ENCODE data around the gene TIMMDC1. TPM values are rescaled to one million over a fixed set of nuclear protein-coding genes. Genes with fewer than 3 reads are reported as not detected.

The TIMMDC1 gene
- total RNA-seq, 1 experiment from 2014 or later = 73.8 TPM

DNA sequence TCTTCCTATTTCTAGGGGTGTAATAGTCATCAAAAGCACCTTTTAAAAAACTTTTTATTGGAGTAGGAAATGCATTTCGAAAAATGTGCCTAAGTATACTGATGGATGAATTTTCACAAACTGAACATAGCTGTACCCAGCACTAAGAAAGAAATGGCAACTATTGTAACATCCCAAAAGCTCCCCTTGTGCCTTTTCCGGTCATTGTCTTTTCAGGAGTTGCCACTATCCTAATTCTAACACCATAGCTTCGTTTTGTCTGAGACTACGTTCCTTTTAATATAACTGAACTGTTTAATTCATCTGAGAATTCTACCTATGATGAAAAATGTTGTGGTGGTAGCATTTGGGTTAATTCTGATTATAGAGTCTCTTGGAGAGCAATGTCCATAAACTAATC is 1.9 kb downstream of the TIMMDC1 start:
- peak overlapping the region; percentile 99 for H3K4me3 ChIP-seq

DNA sequence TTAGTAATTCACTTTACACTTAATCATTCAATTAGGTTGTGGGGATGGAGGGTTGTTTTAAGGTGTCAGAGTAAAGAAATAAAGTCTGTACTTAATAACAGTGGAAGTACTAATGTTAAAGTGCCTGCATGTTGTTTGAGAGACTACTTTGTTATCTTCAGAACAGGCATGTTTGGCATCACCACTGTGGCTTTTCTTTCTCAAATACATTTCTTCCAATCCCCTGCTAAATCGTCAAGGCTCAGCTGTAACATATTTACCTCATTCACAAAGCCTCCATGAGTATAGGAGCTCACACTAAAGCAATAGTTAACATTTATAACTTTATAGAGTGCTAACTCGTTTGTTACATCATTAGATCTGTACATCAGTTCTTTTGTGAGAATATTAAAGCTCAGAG is 2.6 kb downstream of the TIMMDC1 start:
- Histone ChIP-seq H3K36me3 (peaks cover 36% of the 10 kb centered on the region), H3K27me3 (no peaks in the 10 kb centered on the region), H3K4me3 (no peak overlapping the region), H3K9me3 (no peaks in the 10 kb centered on the region)
- no peak for DNase-seq

More for the DNA sequence above, 1.9 kb downstream of the TIMMDC1 start:
- Histone ChIP-seq H3K27me3 (no peaks in the 10 kb centered on the region), H3K36me3 (peaks cover 31% of the 10 kb centered on the region), H3K9me3 (no peaks in the 10 kb centered on the region)
- DNase-seq = no peak

DNA sequence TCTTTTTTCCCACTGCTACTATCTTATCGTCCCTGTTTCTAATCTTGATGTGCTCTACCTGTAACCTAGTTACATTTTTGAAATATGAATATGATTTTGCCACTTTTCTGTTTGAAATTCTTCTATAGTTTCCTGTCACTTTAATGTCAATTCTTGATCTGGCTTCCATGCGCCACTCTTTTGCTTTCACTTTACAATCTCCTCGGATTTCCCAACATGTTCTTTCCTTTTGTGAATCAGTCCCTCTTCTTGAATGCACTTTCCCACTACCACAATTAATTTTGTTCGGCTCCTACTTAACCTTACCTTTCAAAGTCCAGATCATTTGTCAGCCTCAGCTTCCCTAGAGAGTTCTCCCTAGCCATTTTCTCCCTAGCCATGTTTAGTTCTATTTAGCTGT is 8.3 kb downstream of the TIMMDC1 start:
- DNase-seq = no peak
- H3K36me3 ChIP-seq = peaks cover 77% of the 10 kb centered on the region
- H3K9me3 ChIP-seq = no peaks in the 10 kb centered on the region
- H3K4me3 ChIP-seq = no peak overlapping the region
- no peaks in the 10 kb centered on the region for H3K27me3 ChIP-seq

- no peak overlapping the region for H3K4me3 ChIP-seq
- H3K36me3 ChIP-seq = peaks cover 75% of the 10 kb centered on the region
- no peaks in the 10 kb centered on the region for H3K27me3 ChIP-seq
- no peaks in the 10 kb centered on the region for H3K9me3 ChIP-seq
- no peak for DNase-seq
These were observed 9.1 kb downstream of the TIMMDC1 start for GRCh38 chr3:119507404-119507803.

DNA sequence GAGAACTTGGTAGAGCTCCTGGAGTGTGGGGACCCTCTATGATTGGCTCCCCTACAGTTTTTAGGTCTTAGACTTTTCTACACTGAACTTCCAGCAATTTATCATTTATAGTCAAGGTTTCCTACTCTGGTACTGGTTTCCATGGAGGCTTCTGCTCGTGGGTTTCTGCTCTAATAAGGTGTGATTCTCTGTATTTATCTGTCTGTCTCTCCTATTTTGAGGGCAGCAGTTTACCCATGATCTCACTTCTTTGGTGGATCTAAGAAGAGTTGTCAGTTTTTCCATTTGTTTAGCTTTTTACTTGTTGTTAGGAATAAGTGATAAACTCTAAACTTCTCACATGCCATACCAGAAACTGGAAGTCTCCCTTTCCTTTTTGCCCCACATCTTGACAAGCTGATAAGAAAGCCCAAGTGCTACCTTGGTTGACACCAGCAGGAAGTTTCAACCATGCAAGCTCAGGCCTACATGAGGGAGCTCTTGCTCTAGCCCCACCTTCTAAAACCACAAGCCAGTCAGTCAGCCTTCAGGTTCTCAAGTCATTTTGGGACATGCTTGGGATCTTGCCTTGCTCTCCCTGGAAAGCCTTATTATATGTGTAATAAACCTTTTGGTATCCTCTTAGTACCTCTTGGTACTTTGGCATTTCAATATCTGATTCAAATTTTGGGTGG is 10.0 kb downstream of the TIMMDC1 start:
- H3K9me3 ChIP-seq = no peaks in the 10 kb centered on the region
- peaks cover 73% of the 10 kb centered on the region for H3K36me3 ChIP-seq
- H3K4me3 ChIP-seq = no peak overlapping the region
- no peak for DNase-seq
- H3K27me3 ChIP-seq = no peaks in the 10 kb centered on the region

DNA sequence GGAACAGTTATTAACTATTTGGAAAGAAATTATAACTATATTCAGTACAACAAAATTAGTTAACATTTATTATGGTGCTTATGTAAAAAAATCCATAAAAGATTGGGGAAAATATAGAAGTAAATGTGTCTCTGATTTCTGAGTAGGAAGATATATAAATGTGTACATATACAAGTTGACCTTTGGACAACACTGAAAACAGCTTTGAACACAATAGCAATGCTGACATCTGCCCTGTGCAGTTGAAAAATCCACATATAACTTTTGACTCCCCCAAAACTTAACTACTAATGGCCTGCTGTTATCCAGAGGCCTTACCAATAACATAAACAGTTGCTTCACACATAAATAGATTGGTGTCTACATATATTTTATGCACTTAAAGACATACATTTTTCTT is 12.3 kb downstream of the TIMMDC1 start:
- Histone ChIP-seq H3K36me3 (peaks cover 75% of the 10 kb centered on the region), H3K4me3 (no peak overlapping the region), H3K27me3 (no peaks in the 10 kb centered on the region), H3K9me3 (no peaks in the 10 kb centered on the region)
- DNase-seq = no peak

GRCh38 chr3:119514637-119515036 is 16.3 kb downstream of the TIMMDC1 start:
- Histone ChIP-seq H3K9me3 (no peaks in the 10 kb centered on the region), H3K27me3 (no peaks in the 10 kb centered on the region), H3K36me3 (peaks cover 78% of the 10 kb centered on the region), H3K4me3 (no peak overlapping the region)
- no peak for DNase-seq

DNA sequence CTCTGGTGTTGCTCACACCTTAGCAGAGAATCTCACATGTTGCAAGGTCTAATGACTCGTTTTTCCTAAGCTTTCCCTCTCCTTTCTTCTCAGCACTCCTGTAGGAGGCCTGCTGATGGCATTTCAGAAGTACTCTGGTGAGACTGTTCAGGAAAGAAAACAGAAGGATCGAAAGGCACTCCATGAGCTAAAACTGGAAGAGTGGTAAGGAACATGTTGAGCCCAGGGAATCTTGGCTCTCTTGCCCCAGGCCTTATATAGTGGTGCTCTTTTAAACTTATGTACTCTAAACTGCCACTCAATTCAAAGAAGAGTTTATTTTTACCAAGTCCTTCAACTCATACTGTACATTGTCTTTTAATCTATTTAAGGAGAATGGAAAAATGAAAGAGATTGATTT is 18.8 kb downstream of the TIMMDC1 start:
- Histone ChIP-seq H3K9me3 (no peaks in the 10 kb centered on the region), H3K36me3 (peaks cover 86% of the 10 kb centered on the region), H3K27me3 (no peaks in the 10 kb centered on the region), H3K4me3 (no peak overlapping the region)
- DNase-seq = no peak

DNA sequence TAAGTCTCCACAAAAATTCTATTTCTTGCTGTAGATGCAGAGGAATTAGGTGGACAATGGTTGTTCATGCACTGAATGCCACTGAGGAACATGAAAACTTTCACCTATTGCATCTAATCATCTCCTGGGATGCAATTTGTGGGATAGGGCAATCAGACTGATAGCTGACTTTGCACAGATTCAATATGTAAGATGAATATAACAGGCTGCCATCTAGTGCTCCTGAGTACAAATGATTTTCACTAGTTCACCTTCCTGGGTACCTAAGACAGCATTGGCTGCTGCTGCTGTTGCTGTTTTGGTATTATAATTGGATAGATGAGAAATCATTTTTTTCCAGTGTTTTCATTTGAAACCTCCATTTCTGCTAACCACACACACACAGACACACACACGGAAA is 19.7 kb downstream of the TIMMDC1 start:
- DNase-seq = no peak
- no peaks in the 10 kb centered on the region for H3K9me3 ChIP-seq
- no peak overlapping the region for H3K4me3 ChIP-seq
- H3K36me3 ChIP-seq = peaks cover 91% of the 10 kb centered on the region
- no peaks in the 10 kb centered on the region for H3K27me3 ChIP-seq

GRCh38 chr3:119524931-119525662 is 26.8 kb downstream of the TIMMDC1 start:
- H3K27me3 ChIP-seq = no peaks in the 10 kb centered on the region
- no peaks in the 10 kb centered on the region for H3K9me3 ChIP-seq
- H3K4me3 ChIP-seq = no peak overlapping the region
- DNase-seq = no peak
- H3K36me3 ChIP-seq = peaks cover 41% of the 10 kb centered on the region

- Histone ChIP-seq H3K27me3 (no peaks in the 10 kb centered on the region), H3K4me3 (no peak overlapping the region), H3K36me3 (peaks cover 20% of the 10 kb centered on the region), H3K9me3 (no peaks in the 10 kb centered on the region)
- no peak for DNase-seq
These were observed 29.4 kb downstream of the TIMMDC1 start for GRCh38 chr3:119527714-119528113.

DNA sequence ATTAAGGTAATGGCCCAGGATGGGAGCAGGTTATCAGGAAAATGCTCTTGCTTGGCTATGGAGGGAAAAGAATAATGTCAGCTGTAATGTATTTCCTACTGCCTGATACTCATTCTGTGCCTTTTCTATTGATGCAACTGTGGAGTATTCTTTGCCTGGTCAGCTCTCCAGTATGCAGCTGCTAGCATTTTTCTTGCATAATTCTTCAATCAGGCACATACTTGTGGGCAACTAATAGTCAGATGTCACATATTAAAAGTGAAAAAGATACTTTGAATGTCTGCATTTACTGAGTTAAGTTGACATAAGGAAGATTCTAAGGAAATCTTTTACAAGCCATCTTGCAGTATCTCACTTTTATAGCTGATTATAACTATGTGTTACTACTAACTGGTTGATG is 31.5 kb downstream of the TIMMDC1 start:
- no peak for DNase-seq
- Histone ChIP-seq H3K27me3 (no peaks in the 10 kb centered on the region), H3K36me3 (peaks cover 4% of the 10 kb centered on the region; the same call in 1 of the 2 replicates), H3K4me3 (no peak overlapping the region), H3K9me3 (no peaks in the 10 kb centered on the region)

DNA sequence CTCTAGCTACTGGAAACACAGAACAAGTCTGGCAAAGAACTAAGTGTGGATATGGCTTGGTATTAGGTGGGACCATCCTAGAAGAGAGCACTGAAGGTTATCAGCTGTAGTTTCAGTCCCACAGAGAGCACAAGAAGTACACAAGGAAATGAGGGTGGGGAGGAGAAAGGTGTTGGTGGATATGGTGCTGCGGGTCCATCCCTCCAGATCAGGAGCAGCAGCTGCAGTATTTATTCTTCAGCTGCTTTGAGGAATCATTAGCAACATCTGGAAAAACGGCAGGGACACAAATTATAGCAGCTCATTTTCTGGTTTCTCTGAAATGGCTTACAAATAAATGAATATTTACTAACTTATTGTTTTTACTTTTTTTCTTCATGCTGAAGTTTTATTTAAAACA is 32.1 kb downstream of the TIMMDC1 start:
- Histone ChIP-seq H3K4me3 (no peak overlapping the region), H3K9me3 (no peaks in the 10 kb centered on the region), H3K27me3 (no peaks in the 10 kb centered on the region), H3K36me3 (peaks cover under 1% of the 10 kb centered on the region; the same call in 1 of the 2 replicates)
- no peak for DNase-seq

DNA sequence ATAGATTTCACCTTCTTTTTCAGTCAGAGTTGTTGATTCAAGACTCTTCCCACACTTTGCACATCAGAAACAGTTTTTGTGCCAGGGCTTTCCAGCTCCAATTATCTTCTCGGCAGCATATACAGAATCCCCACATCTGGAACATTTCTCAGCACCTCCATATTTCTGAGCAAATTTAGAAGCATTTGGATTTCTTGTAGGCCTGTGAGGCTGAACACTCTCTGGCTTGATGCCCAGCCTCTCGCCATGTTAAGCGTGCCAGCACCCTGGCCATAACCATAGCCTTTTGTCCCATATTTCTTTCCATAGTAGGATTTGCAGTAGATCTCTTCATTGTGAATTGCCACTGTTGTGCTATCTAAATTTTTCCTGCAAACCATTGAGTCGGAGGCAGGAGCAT is 32.8 kb downstream of the TIMMDC1 start:
- DNase-seq = no peak
- no peaks in the 10 kb centered on the region for H3K9me3 ChIP-seq
- H3K36me3 ChIP-seq = no peaks in the 10 kb centered on the region
- H3K4me3 ChIP-seq = no peak overlapping the region
- no peaks in the 10 kb centered on the region for H3K27me3 ChIP-seq

DNA sequence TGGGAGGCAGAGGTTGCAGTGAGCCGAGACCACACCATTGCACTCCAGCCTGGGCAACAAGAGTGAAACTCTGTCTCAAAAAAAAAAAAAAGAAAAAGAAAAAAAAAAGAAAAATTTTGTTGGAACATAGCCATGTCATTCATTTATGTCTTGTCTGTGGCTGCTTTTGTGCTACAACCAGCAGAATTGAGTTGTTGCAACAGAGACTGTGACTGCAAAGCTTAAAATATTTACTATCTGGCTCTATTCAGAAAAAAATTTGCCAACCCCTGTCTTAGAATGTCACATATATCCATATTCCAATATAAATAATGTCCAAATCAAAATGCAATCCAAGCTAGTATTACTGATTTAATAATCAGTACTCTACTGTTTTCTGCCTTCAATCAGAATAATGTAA is 35.9 kb downstream of the TIMMDC1 start:
- H3K36me3 ChIP-seq = no peaks in the 10 kb centered on the region
- no peak overlapping the region for H3K4me3 ChIP-seq
- no peaks in the 10 kb centered on the region for H3K27me3 ChIP-seq
- no peak for DNase-seq
- H3K9me3 ChIP-seq = no peaks in the 10 kb centered on the region

- H3K9me3 ChIP-seq = no peaks in the 10 kb centered on the region
- no peaks in the 10 kb centered on the region for H3K27me3 ChIP-seq
- DNase-seq = no peak
- no peaks in the 10 kb centered on the region for H3K36me3 ChIP-seq
- H3K4me3 ChIP-seq = no peak overlapping the region
These were observed 38.4 kb downstream of the TIMMDC1 start for GRCh38 chr3:119536757-119537156.

DNA sequence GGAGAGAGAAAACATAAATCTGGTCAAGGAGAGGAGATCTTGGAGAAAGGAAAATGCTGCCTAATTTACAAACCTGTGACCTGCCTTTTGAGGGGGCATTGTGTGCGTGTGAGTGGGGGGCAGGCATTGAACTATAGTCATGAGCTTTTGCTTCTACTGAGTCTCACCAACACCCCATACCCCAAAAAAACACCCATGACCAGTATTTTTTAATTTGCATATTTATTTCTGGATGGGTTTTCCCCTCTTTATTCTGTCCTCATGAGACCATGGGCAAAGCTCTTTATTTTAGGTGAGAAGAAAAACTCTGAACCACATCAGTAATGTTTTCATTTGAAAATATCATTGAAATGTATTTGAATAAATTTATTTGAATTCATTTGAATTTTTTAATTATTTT is 40.4 kb downstream of the TIMMDC1 start:
- Histone ChIP-seq H3K4me3 (no peak overlapping the region), H3K9me3 (no peaks in the 10 kb centered on the region), H3K27me3 (no peaks in the 10 kb centered on the region), H3K36me3 (no peaks in the 10 kb centered on the region)
- DNase-seq = no peak

DNA sequence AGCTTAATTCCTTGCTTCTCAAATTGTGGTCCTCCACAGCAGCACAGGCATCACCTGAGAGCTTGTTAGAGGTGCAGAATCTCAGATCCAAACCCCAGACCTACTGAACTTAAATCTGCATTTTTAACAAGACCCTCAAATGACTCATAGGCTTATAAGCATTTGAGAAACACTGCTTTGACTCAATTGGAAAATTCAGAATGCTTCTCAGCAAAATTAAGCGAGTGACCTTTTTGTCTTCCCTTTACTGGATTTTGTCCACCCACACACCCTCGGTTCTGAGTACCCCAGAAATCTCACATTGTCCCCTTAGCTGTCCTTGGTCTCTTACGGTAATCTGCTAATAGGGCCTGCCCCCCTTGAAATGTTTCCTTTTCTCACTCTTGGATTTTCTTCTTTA is 43.2 kb downstream of the TIMMDC1 start:
- DNase-seq = no peak
- no peak overlapping the region for H3K4me3 ChIP-seq

More for the DNA sequence above, 43.2 kb downstream of the TIMMDC1 start:
- Histone ChIP-seq H3K9me3 (no peaks in the 10 kb centered on the region; the same call in 1 of the 2 replicates), H3K36me3 (no peaks in the 10 kb centered on the region), H3K27me3 (no peaks in the 10 kb centered on the region)
